ENCODE data around the gene MGAT3. TPM values are rescaled to one million over a fixed set of nuclear protein-coding genes. Genes with fewer than 3 reads are reported as not detected.

The MGAT3 gene
- total and polyA plus RNA-seq, 2 donors (not counting 1 experiment from before 2014, with no cell fraction given) = 11.1 to 27.8 TPM

GRCh38 chr22:39524089-39524752, 67.4 kb downstream of the MGAT3 start:
- no peaks in the 10 kb centered on the region for H3K27me3 Mint-ChIP-seq
- peaks cover 0 to 54% of the 10 kb centered on the region in 2 experiments for H3K36me3 ChIP-seq (replicated peaks in 1 of 2; ENCODE audit: control extremely low read depth in 1 of 2, control insufficient read depth in 1 of 2, extremely low read depth in 1 of 2, insufficient read depth in 2 of 2, low read length in 1 of 2)
- H2AFZ ChIP-seq (ENCODE audit: insufficient read depth, low read depth, low read length, poor library complexity, severe bottlenecking) = no peak overlapping the region
- H3K27me3 ChIP-seq (replicated peaks in 1 of 4; ENCODE audit: control extremely low read depth in 1 of 4, control insufficient read depth in 3 of 4, insufficient read depth in 4 of 4, low read length in 3 of 4) = no peaks in the 10 kb centered on the region
- no peak for ATAC-seq (ENCODE audit: low read depth)
- H3K79me2 ChIP-seq (ENCODE audit: control insufficient read depth, insufficient read depth, low read length) = peaks cover 76% of the 10 kb centered on the region
- peaks cover 0 to 7% (median 0%) of the 10 kb centered on the region in 3 donors for H3K9me3 ChIP-seq (ENCODE audit: control extremely low read depth in 1 of 3, control insufficient read depth in 2 of 3, insufficient read depth in 1 of 3, low read length in 2 of 3)
- H3K4me1 ChIP-seq (ENCODE audit: control insufficient read depth in 2 of 2, insufficient read depth in 2 of 2, low read length in 2 of 2) = peaks cover 52 to 76% of the 10 kb centered on the region in 2 donors
- intact Hi-C loops (cut with micrococcal nuclease) = loop anchor here (10.0 kb wide), 1 partner anchor 649 kb away; the partner anchor contains the start of gene CBX6
- H3K9ac ChIP-seq (ENCODE audit: low read length) = no peak overlapping the region
- 82% methylated on average over 10 of the region's 13 CpGs for WGBS (ENCODE audit: insufficient coverage)
- peak overlapping the region; percentile 23 for H3K4me3 Mint-ChIP-seq
- POLR2A ChIA-PET = interaction anchor here (0.6 to 1.3 kb wide), 3 partner anchors 71 to 941 kb away, joined by 3 to 6 read pairs (median 4); no protein-coding TSS in a partner anchor
- TF ChIP-seq EZH2 (IDR thresholded peaks at IDR 0.05; ENCODE audit: borderline replicate concordance, insufficient read depth, low read depth, low read length, poor library complexity, severe bottlenecking) (no peak), CTCF (IDR thresholded peaks at IDR 0.05) (no peak)
- no peak for DNase-seq
- CTCF ChIA-PET = interaction anchor here (0.6 to 2.3 kb wide), 7 partner anchors 10 to 501 kb away, joined by 3 to 10 read pairs (median 4); partner anchors contain the start of gene TAB1
- H3K4me1 Mint-ChIP-seq = peaks cover 76% of the 10 kb centered on the region
- peak overlapping the region; percentile 86 for H3K27ac Mint-ChIP-seq
- peaks cover 71% of the 10 kb centered on the region for H4K20me1 ChIP-seq (ENCODE audit: control insufficient read depth, insufficient read depth, low read length, poor library complexity, severe bottlenecking)
- no peak overlapping the region for H3K27ac ChIP-seq (ENCODE audit: low read length in 2 of 2)
- no peaks in the 10 kb centered on the region for H3K9me3 Mint-ChIP-seq (ENCODE audit: insufficient read depth)
- no peak overlapping the region for H3K4me3 ChIP-seq (ENCODE audit: control extremely low read depth in 1 of 5, extremely low read depth in 1 of 5, insufficient read depth in 1 of 5, low read depth in 2 of 5, low read length in 4 of 5)
- H3K4me2 ChIP-seq (replicated peaks; ENCODE audit: low read depth, low read length, poor library complexity, severe bottlenecking) = peak overlapping the region; percentile 13
